Upper lobe of right lung (tissue), 1 donor: ENCODE results near the gene ASPDH. TPM values are rescaled to one million over a fixed set of nuclear protein-coding genes. Genes with fewer than 3 reads are reported as not detected.

Experiments used
- ATAC-seq: fragments of 200-7000 bp; cut with Tn5 transposase; one replicate; pipeline ENCODE4 v1.9.1; 2020; ENCODE audit warnings: mild to moderate bottlenecking, moderate library complexity
- DNase-seq: peaks from one replicate; pipeline ENCODE4 v3.0.0-alpha.2; 2020
- H3K27ac ChIP-seq: fragments of 200-600 bp; one replicate; pipeline ENCODE4 v1.8.0; 2022
- H3K27me3 ChIP-seq: fragments of 200-600 bp; one replicate; pipeline ENCODE4 v1.8.0; 2022; ENCODE audit warnings: mild to moderate bottlenecking
- H3K36me3 ChIP-seq: fragments of 200-600 bp; one replicate; pipeline ENCODE4 v1.8.0; 2022
- H3K4me1 ChIP-seq: fragments of 200-600 bp; one replicate; pipeline ENCODE4 v1.8.0; 2022
- H3K4me3 ChIP-seq: fragments of 200-600 bp; one replicate; pipeline ENCODE4 v1.8.0; 2022; ENCODE audit warnings: mild to moderate bottlenecking
- H3K9me3 ChIP-seq: fragments of 200-600 bp; one replicate; pipeline ENCODE4 v1.8.0; 2022
- intact Hi-C: fragments of 100-400 bp; cut with DNase I; formaldehyde crosslinking; loops from one replicate; pipeline ENCODE4 v1.11.0; 2022
- total RNA-seq: library from RNA; stranded (reverse); fragmentation: NEBNext Ultra II Directional; extraction: Animal tissue kit (Norgen Biotek cat#: 25700); gene quantifications from one replicate; pipeline ENCODE4 v1.2.1, GENCODE V29; 2021
- TF ChIP-seq, protein P1 (sequence below): fragments of 200-600 bp; IDR thresholded peaks from one replicate; pipeline ENCODE4 v1.8.0; 2022; ENCODE audit warnings: antibody characterized with exemption
- donor health status: DM: no; HTN: yes; CAD: no; lungs with severe emphysema.

Gene ASPDH
- total RNA-seq, 1 donor from 2014 or later: not detected

DNA sequence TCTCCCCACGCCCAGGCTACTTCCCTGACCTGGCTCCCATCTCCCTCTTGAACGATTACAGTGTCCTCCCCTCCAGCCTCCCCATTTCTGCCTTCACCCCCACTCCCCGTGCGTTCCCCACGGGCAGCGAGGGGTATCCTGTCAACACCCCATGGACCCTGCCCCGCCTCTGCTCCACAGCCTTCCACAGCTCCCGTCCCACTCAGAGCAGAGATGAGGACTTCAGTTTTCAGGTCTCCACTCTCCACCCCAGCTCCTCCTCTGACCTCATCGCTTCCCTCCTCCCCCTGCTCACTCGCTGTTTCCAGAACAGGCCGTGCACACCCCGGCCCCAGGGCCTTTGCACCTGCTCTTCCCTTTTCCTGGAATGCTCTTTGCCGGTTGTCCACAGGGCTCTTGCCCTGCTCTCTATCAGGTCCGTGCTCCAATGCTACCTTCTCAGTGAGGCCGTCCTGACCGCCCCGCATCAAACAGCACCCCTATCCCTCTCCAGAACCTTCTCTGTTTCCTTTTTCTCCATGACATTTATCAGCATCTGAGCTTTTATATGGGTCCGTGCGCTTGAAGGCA lies 39.5 kb upstream of the ASPDH start:
- Histone ChIP-seq H3K4me1 (peaks cover 6% of the 10 kb centered on the region), H3K36me3 (no peaks in the 10 kb centered on the region), H3K4me3 (no peak overlapping the region), H3K27me3 (peaks cover 46% of the 10 kb centered on the region), H3K27ac (no peak overlapping the region), H3K9me3 (no peaks in the 10 kb centered on the region)
- TF ChIP-seq, protein P1, sequence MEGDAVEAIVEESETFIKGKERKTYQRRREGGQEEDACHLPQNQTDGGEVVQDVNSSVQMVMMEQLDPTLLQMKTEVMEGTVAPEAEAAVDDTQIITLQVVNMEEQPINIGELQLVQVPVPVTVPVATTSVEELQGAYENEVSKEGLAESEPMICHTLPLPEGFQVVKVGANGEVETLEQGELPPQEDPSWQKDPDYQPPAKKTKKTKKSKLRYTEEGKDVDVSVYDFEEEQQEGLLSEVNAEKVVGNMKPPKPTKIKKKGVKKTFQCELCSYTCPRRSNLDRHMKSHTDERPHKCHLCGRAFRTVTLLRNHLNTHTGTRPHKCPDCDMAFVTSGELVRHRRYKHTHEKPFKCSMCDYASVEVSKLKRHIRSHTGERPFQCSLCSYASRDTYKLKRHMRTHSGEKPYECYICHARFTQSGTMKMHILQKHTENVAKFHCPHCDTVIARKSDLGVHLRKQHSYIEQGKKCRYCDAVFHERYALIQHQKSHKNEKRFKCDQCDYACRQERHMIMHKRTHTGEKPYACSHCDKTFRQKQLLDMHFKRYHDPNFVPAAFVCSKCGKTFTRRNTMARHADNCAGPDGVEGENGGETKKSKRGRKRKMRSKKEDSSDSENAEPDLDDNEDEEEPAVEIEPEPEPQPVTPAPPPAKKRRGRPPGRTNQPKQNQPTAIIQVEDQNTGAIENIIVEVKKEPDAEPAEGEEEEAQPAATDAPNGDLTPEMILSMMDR: no peak
- DNase-seq: no peak
- intact Hi-C loops: no loop called here
- ATAC-seq: no peak

- ATAC-seq: no peak
- intact Hi-C loops: no loop called here
These were observed 38.8 kb upstream of the ASPDH start for GRCh38 chr19:50552540-50552939.

GRCh38 chr19:50551715-50552187 lies 38.0 kb upstream of the ASPDH start:
- intact Hi-C loops: no loop called here
- no peak for DNase-seq
- TF ChIP-seq, protein P1: no peak
- H3K4me3 ChIP-seq: no peak overlapping the region
- no peak overlapping the region for H3K27ac ChIP-seq
- H3K36me3 ChIP-seq: no peaks in the 10 kb centered on the region
- H3K27me3 ChIP-seq: peaks cover 41% of the 10 kb centered on the region
- no peaks in the 10 kb centered on the region for H3K9me3 ChIP-seq
- H3K4me1 ChIP-seq: peaks cover 5% of the 10 kb centered on the region
- no peak for ATAC-seq

More at GRCh38 chr19:50552540-50552939, 38.8 kb upstream of the ASPDH start:
- no peak overlapping the region for H3K27ac ChIP-seq
- no peaks in the 10 kb centered on the region for H3K9me3 ChIP-seq
- H3K4me3 ChIP-seq: no peak overlapping the region
- no peak for DNase-seq
- TF ChIP-seq, protein P1: no peak
- peaks cover 6% of the 10 kb centered on the region for H3K4me1 ChIP-seq
- no peaks in the 10 kb centered on the region for H3K36me3 ChIP-seq
- peaks cover 49% of the 10 kb centered on the region for H3K27me3 ChIP-seq

DNA sequence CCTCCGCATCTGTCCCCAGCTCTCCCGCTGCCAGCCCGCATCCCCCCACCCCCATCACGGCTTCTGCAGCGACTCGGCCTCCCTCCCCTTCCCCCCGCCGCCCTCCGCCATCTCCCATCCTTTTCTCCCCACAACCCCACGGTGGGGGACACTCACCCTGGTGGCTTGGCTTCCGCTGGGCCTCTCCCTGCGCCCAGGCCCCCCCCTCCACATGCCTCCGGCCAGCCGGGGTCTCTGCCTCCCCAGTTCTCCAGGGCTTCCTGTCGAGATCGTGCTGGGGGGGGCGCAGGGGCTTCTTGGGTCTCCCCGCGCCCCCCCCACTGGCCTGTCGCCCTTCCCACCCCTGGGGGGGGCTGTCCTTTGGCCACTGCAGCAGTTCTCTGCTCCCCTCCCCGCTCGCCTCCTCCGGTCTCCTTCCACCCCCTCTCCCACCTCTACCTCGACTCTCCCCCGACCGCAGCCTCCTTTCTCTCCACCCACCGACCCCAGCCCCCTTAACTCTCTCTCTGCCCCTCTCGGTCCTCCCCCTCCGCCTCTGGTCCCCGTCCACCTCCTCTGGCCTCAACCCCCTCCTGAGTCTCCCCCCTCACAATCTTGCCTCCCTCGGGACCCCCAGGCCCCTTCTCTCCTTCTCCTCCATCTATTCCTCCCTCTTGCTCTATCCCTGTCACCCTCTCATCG lies 37.5 kb upstream of the ASPDH start:
- ATAC-seq (no peak), DNase-seq (no peak)
- no peaks in the 10 kb centered on the region for H3K36me3 ChIP-seq

DNA sequence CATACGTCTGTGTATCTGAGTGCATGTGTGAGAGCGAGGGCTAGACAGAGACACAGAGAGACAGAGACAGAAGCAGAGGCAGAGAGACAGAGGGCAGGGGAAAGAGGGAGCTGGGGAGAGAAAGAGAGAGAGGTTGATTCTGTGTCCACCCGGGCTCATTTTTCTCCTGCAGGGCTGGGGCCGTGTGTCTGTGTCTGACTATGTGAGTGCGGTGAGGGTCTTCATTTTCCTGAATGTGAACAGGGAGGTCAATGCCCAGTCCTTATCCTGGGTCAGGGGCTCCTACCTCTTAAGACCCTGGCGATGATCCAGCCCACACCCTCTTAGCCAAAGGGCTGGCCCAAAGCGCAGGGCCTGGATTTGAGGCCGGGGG lies 36.9 kb upstream of the ASPDH start:
- Histone ChIP-seq H3K27me3 (peaks cover 32% of the 10 kb centered on the region), H3K4me1 (no peaks in the 10 kb centered on the region), H3K27ac (no peak overlapping the region), H3K36me3 (no peaks in the 10 kb centered on the region), H3K9me3 (no peaks in the 10 kb centered on the region), H3K4me3 (peak overlapping the region; percentile 16)
- TF ChIP-seq, protein P1: no peak
- intact Hi-C loops: no loop called here
- DNase-seq (no peak), ATAC-seq (no peak)

More for the DNA sequence above, 37.5 kb upstream of the ASPDH start:
- TF ChIP-seq, protein P1: no peak
- H3K27me3 ChIP-seq: peaks cover 36% of the 10 kb centered on the region
- H3K27ac ChIP-seq: no peak overlapping the region
- H3K9me3 ChIP-seq: no peaks in the 10 kb centered on the region
- peak overlapping the region; percentile 16 for H3K4me3 ChIP-seq
- intact Hi-C loops: no loop called here
- no peaks in the 10 kb centered on the region for H3K4me1 ChIP-seq
